ENCODE measurements around the gene APOLD1.

DNA sequence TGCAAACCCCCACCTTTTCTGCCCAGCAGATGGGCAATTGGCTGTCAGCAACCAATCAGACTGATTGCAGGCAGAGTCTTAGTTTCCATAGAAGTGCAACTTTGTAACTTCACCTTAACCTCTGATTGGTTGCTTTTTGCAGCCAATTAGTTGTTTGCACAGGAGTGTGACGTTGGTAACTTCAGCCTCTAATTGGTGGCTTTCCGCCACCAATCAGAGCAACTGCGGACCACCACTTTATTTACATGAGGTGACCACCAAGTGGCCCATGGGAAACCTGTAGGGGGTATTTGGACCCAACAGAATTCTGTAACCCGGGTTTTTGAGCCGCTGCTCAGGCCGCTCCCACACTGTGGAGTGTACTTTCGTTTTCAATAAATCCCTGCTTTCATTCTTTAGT, 36.0 kb upstream of the APOLD1 start:
- TF ChIP-seq CTCF (IDR thresholded peaks at IDR 0.05; ENCODE audit: low read depth, low read length) (no peak), POLR2A (IDR thresholded peaks at IDR 0.05; ENCODE audit: extremely low read depth, insufficient read length) (no peak), MYC (IDR thresholded peaks at IDR 0.05; ENCODE audit: low read depth, low read length) (no peak), MAX (IDR thresholded peaks at IDR 0.05; ENCODE audit: low read depth, low read length) (no peak)

All from NB4 (cell line).